ENCODE measurements around the gene FUT3.

Gene FUT3

DNA sequence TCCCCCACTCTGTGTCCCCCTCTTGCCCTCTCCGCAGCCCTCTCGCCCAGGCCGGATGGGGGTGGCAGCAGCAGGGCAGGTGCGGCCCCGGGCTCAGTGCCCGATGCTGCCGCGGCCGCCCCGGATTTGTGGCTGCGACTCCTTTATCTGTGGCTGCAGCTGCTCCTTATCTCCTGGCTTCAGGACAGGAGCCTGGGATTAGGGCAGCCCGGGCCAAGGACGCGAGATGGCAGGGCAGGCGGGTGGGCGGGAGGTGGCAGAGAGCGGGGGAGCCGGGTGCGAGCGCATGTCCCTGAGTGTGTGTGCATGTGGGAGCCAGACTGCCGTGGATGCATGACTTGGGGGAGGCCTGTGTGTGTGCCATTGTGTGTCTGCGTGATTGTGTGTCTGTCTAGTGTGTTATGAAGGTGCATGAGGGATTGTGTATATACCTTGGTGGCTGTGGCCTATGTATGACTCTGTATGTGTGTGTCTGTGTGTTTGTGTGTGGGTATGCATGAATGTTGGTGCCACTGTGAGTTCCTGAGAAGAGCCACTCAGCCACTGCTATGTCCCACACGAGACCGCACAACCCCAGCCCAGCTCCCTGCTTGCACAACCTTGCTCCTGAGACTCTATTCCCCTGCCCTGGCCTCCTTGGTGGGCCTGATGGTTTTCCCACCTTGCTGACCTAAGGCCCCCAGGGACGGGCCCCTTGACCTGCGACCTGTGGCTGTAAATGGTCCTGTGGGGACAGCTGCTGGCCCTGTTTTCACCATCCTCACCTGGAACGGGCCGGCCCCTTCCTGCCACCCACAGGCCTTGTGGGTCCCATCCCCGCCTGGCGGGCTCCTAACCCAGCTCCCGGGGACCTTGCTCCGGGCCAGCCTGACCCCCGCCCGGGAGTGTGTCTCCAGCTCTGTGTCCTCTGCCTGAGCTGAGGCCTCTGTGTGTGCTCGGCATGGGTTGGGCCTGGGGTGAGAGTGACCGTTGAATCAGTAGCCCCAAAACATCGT is 51.7 kb downstream of the FUT3 start:
- TF ChIP-seq, protein P1, sequence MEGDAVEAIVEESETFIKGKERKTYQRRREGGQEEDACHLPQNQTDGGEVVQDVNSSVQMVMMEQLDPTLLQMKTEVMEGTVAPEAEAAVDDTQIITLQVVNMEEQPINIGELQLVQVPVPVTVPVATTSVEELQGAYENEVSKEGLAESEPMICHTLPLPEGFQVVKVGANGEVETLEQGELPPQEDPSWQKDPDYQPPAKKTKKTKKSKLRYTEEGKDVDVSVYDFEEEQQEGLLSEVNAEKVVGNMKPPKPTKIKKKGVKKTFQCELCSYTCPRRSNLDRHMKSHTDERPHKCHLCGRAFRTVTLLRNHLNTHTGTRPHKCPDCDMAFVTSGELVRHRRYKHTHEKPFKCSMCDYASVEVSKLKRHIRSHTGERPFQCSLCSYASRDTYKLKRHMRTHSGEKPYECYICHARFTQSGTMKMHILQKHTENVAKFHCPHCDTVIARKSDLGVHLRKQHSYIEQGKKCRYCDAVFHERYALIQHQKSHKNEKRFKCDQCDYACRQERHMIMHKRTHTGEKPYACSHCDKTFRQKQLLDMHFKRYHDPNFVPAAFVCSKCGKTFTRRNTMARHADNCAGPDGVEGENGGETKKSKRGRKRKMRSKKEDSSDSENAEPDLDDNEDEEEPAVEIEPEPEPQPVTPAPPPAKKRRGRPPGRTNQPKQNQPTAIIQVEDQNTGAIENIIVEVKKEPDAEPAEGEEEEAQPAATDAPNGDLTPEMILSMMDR (IDR thresholded peaks at IDR 0.05; ENCODE audit: extremely low read depth, insufficient read depth, missing control alignments) = no peak
- no peak for DNase-seq (ENCODE audit: low spot score)
- in situ Hi-C loops (cut with MboI; ENCODE audit: low pct_unique_long_range_greater_than_20kb, low sequenced_read_pairs, unreplicated experiment) = loop anchor here (25.0 kb wide), 1 partner anchor 213 kb away; no protein-coding TSS in a partner anchor

DNA sequence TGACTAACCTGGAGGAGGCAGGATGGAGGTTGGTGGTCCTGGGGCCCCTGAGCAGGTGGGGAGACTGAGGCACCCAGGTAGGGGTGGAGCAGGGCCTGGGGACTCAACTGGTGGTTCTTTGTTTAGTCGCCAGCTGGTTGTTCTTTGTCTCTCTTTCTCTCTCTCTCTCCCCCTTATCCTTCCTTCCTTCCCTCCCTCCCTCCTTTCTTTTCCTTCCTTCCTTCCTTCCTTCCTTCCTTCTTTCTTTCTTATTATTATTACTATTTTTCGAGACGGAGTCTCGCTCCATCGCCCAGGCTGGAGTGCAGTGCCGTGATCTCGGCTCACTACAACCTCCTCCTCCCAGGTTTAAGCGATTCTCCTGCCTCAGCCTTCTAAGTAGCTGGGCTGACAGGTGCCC is 53.0 kb downstream of the FUT3 start:
- TF ChIP-seq, protein P1 (IDR thresholded peaks at IDR 0.05; ENCODE audit: extremely low read depth, insufficient read depth, missing control alignments) = no peak
- in situ Hi-C loops (cut with MboI; ENCODE audit: low pct_unique_long_range_greater_than_20kb, low sequenced_read_pairs, unreplicated experiment) = no loop called here
- DNase-seq (ENCODE audit: low spot score) = no peak

DNA sequence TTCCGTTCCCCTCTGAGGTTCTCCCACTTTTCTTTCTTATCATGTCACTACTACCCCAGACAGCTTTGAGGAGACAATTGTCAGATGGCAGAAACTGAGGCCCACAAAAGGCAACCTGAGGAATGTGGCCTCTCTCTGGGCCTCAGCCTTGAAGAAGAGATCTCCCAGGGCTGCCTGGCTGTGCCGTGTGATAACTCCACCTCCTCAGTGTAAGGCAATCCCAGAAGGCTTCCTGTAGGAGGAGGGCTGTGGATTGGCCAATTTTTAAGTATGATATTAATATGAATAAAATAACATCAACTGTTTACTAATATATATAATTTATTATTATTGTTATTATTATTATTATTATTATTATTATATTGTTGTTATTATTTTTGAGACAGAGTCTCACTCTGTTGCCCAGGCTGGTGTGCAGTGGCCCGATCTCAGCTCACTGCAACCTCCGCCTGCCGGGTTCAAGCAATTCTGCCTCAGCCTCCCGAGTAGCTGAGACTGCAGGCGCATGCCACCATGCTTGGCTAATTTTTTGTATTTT is 55.8 kb downstream of the FUT3 start:
- DNase-seq (ENCODE audit: low spot score) = no peak
- TF ChIP-seq, protein P1 (IDR thresholded peaks at IDR 0.05; ENCODE audit: extremely low read depth, insufficient read depth, missing control alignments) = no peak
- in situ Hi-C loops (cut with MboI; ENCODE audit: low pct_unique_long_range_greater_than_20kb, low sequenced_read_pairs, unreplicated experiment) = no loop called here

DNA sequence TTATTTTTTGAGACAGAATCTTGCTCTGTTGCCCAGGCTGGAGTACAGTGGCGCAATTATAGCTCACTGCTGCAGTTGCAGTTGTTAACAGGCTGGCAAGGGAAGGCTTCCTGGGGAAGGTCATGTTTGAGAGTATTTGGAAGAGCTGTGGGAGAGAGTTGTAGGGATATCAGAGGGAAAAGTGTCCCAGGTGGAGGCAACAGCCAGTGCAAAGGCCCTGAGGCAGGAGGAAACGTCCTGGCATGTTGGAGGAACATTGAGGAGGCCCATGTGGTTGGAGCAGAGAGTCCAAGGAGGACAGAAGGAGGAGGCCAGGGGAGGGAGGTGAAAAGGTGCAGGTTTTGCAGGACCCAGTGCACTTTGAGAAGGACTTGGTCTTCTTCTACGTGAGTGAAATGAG is 58.1 kb downstream of the FUT3 start:
- in situ Hi-C loops (cut with MboI; ENCODE audit: low pct_unique_long_range_greater_than_20kb, low sequenced_read_pairs, unreplicated experiment) = no loop called here
- TF ChIP-seq, protein P1 (IDR thresholded peaks at IDR 0.05; ENCODE audit: extremely low read depth, insufficient read depth, missing control alignments) = no peak
- DNase-seq (ENCODE audit: low spot score) = no peak
